GM21786 (cell line): Measurements from ENCODE around the gene UBE2C.
"Not testable (repeated sequence)": the region's sequence is repeated elsewhere in the genome, so short reads cannot be mapped to it uniquely, and the experiment has no call there.

ENCODE experiments used
- ATAC-seq: cut with Tn5 transposase; IDR thresholded peaks from one replicate; pipeline ENCODE4 v1.9.1; 2021; ENCODE audit not compliant: unreplicated experiment

Gene UBE2C

DNA sequence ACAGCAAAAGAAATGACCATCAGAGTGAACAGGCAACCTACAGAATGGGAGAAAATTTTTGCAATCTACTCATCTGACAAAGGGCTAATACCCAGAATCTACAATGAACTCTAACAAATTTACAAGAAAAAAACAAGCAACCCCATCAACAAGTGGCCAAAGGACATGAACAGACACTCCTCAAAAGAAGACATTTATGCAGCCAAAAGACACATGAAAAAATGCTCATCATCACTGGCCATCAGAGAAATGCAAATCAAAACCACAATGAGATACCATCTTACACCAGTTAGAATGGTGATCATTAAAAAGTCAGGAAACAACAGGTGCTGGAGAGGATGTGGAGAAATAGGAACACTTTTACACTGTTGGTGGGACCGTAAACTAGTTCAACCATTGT, 14.9 kb upstream of the UBE2C start:
- ATAC-seq: not testable (repeated sequence)

DNA sequence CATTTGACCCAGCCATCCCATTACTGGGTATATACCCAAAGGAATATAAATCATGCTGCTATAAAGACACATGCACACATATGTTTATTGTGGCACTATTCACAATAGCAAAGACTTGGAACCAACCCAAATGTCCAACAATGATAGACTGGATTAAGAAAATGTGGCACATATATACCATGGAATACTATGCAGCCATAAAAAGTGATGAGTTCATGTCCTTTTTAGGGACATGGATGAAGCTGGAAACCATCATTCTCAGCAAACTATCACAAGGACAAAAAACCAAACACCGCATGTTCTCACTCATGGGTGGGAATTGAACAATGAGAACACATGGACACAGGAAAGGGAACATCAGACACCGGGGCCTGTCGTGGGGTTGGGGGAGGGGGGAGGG, 14.5 kb upstream of the UBE2C start:
- not testable (repeated sequence) for ATAC-seq

DNA sequence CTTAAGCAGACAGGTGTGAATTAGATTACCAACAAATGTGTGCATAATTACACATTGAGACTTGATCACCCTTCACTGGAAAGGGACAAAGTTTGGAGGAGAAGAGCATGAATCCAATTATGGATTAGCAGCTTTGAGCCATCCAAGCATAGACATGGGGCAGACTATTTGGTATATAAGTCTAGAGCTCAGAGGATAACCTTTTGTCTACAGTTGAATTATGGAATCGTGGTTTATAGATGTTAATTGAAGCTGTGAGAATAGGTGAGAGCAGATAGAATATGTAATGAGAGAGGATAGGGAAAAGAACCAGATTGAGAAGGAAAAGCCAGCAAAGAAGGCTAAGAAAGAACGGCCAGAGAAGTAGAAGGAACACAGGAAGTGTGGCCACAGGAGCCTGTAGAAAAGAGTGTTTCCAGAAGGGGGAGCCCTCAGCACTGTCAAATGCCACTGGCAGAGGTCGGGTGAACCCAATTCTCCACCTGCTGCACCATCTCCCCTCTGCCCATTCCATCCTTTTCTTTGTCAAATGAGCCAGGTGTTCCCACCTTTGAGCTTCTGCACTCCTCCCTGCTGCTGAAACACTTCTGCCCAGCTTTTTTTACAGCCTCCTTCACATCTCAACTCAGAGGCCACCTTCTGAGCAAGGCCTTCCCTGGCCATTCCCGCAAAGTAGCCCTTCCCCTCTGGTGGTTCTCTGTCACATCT, 13.4 kb upstream of the UBE2C start:
- no peak for ATAC-seq

DNA sequence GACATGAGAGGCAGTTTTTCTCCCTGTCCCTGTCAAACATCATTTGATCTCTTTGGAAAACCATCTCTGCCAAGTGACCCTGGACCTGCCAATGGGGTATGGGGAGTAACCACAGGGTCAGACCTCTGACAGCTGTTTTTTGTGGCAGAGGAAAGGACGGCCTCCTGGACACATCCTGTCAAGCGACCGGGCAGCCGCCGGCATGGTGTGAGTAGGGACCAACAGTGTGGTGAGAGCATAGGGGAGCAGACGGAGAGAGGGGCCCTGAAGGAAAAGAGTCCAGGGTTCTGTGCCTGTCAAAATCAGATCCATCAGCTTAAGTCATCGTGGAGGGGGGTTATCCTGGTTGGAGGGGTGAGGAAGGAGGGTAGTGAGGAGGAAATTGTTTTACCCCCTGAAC, 10.6 kb upstream of the UBE2C start:
- no peak for ATAC-seq

DNA sequence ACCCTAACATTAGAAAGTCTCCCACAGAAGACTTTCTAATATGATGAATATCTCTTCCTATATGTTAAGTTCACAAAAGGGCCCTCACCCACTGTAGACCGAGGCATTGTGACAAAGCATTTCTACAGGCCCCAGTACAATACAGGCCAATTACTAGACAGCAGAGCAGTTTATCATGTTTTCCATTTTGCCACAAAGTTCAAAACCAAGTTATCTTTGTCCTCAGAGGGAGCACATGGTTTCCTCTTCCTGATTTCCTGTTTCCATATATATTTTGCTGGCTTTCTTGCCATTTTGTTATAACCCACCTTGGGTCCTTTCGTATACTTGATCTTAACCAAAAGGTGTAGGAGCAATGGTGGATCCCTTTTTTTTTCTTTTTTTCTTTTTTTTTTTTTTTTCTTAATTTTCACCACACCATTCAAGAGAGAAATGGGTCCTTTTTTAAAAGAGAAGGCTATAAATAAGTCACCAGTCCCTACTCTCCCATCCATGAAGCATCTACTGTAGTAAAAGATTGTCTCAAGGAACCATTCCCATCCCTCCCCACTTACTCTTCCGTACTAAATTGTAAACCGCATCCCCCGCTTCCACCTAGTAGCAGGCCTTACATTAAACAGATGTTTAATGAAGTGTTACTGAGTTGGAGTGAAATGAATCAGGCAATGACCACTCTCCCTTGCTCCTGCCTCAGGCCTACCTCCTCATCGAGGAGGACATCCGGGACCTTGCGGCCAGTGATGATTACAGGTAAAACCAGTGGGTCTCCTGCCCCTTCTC, 2.1 kb upstream of the UBE2C start:
- ATAC-seq: no peak

DNA sequence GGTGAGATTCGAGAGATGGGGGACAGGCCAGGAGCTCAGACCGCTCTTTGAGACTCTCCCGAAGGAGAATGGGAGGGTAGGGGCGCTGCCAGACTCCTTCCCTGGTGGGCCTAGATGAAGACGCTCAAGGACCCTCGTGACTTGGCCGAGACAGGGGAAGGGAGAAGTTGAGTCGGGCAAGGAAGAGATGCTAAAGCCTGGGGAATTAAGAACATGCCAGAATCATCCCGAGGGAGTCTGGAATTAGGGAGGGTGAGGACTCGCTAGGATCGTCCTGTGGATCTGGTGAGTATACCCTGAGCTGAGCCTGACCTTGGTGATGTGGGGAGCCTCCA, 529 bp downstream of the UBE2C start:
- ATAC-seq: no peak

DNA sequence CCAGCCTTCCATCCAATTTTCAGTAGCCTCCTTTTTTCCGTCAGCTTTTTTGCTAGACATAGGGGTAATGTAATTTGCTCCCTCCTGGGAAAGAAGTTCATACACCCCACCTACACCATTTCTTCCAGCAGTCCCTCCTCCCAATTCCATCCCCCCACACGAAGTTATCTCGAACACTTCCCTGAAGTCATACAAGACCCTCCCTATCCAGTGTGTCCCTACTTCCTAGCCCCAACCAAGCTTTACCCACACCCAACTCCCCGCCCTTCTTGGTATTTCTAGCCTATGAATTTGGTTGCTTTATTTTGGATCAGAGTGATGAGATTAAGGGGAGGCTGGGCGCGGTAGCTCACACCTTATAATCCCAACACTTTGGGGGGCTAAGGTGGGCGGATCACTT, 1.0 kb downstream of the UBE2C start:
- no peak for ATAC-seq

DNA sequence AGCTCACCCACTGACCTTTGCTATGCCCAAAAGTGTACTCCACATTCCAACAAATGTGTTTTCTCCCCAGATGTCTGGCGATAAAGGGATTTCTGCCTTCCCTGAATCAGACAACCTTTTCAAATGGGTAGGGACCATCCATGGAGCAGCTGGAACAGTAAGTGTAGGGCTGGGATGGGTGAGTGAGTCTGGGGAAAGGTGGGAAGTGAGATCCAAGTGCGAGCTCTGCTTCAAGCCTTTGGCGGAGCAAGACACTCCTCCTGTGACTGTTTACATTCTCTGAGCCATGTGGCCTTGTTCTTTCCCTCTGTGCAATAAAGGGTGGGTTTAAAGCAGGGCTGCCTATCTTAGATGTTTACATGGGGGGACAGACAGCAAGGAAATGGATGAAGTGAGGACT, 1.9 kb downstream of the UBE2C start:
- no peak for ATAC-seq

DNA sequence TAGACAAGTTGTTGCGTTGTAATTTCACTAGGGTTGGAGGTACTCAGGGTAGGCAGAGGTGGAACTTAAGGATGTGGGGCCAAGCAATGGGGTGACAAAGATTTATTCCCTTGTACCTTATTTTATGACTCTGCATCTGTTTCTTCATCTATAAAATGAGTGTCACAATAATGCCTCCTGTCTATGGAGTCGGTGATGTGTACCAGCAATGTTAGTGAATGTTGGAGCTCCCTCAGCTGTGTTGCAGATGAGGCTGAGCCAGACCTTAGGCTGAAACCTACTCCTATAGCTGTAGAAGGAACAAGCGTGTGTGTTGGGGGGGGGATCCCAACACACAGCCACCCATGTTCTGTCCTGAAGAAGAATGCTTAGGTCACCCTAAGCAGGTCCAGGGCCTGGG, 4.5 kb downstream of the UBE2C start:
- ATAC-seq: no peak

DNA sequence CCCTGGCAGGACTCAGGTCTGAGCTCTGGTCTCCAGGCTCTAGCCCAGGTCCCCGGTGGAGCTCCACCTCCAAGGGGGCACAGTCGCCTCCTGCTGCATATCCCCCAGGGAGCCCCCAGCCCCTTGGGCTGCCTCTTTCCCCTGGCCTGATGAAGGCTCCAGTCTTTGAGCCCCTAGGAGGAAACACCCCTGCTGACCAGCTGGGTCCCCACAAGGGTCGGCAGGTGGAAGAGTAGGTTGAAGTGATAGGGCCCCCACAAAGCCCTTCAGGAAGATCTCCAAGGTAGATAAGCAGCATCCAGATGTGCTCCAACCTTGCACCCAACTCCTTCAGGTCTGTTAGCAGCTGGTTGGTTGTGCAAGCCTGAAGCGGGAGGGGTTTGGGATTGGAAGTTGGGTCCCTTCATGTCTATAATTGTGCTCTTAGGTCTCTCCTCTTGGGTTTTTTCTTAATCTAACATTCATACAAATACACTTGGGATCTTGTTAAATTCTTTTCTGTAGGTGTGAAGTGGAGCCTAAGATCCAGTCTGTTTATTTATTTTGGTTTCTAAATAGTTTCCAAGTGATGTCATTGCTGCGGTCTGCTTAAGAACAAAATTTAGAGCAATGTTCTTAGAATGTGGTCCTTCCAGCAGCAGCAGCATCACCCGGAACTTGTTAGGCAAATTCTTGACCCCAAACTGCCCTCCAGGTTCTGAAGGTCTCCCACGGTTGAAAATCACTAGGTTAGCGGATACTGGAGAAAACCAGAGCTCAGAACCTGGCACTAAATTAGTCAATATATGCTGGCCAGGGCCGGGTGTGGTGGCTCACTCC, 5.1 kb downstream of the UBE2C start:
- ATAC-seq: no peak

DNA sequence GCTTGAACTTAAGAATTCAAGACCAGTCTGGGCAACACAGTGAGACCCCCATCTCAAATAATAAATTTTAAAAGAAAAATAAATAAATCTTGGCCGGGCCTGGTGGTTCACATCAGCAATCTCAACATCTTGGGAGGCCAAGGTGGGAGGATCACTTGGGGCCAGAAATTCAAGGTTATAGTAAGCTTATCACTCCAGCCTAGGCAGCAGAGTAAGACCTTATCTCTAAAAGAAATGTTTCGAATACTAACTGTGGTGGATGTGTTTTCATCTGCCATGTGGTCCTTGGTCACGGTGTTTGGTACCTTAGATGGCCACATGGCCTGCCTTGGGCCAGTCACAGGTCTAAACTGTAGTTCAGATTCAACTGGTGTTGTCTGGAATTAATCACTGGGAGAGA, 5.8 kb downstream of the UBE2C start:
- ATAC-seq: no peak

DNA sequence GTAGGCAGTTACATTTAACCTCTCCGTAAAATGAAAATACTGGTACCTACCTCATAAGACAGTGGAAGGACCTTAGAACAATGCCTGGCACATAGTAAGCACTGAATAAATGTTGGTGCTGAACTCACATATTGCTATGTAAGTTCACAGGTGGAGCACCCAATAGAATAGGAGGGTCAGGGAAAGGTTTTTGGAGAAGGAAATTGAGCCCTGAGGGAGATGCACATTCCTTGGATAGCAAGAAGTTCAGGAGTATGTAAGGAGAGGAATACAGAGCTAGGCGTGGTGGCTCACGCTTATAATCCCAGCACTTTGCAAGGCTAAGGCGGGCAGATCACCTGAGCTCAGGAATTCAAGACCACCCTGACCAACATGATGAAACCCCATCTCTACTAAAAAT, 7.0 kb downstream of the UBE2C start:
- no peak for ATAC-seq

DNA sequence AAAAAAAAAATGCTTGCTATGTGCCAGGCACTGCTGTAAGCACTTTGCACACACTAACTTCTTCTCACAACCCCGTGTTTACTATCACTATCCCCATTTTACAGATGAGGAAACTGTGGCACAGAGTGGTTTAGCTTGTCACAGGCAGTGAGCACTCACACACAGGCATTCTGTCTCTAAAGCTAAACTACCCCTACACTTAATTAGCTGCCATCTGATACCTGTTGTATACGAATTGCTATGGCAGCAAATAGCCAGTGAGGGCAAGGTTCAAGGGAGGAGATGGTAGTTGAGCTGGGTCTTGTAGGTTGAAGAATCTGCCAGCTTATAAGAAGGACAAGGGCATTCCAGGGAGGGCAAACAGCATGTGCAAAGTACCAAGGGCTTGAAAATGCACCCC, 9.5 kb downstream of the UBE2C start:
- ATAC-seq: no peak

DNA sequence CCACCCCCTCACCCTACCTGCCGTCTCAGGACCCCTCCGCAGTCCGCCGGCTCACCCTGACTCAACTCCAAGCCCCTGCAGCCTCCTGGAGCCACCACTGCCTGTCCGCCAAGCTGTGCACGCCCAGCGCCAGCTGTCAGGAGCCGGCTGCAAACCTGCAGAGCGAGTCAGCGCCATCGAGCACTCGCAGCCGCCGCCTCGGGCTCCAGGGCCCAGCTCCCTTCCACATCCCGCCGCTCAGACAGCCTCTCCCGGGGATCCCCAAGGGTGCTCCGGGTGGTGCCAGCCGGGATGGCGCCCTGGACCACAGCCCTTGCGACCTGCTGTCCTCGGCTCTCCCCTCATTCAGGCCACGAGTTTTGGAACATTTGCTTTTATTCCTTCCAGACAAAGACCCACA, 10.4 kb downstream of the UBE2C start:
- no peak for ATAC-seq

DNA sequence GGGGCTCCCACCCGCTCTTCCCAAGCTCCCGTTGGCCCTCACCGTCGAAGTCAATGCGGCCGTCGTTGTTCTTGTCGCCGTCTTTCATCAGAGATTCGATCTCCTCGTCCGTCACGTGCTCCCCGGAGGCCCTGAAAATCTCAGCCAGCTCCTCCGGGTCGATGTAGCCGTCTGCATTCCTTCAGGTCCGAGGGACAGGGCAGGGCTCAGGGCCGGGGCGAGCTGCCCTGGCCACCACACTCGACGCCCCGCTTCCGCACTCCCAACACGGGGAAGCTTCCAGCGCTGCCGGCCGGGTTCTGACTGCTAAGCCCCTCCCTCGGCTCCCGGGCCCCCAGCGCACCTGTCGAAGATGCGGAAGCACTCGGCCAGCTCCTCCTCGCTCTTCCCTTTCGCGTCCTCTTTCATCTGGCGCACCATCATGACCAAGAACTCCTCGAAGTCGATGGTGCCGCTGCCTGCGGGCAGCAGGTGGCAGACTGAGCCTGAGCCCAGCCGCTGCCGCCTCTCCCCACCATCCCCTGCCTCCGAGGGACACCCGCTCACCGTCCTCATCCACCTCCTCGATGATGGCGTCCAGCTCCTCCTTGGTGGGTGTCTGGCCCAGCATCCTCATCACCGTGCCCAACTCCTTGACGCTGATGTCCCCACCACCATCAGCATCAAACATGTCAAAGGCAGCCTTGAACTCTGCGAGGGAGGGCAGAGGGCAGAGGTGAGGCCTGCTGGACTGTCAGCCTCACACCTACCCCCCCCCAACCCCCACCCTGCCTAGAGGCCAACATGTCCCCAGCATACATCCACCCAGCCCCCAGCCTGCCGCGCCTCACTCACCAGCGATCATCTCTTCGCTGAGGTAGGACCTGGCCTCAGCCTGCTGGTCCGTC, 11.7 kb downstream of the UBE2C start:
- ATAC-seq: no peak

DNA sequence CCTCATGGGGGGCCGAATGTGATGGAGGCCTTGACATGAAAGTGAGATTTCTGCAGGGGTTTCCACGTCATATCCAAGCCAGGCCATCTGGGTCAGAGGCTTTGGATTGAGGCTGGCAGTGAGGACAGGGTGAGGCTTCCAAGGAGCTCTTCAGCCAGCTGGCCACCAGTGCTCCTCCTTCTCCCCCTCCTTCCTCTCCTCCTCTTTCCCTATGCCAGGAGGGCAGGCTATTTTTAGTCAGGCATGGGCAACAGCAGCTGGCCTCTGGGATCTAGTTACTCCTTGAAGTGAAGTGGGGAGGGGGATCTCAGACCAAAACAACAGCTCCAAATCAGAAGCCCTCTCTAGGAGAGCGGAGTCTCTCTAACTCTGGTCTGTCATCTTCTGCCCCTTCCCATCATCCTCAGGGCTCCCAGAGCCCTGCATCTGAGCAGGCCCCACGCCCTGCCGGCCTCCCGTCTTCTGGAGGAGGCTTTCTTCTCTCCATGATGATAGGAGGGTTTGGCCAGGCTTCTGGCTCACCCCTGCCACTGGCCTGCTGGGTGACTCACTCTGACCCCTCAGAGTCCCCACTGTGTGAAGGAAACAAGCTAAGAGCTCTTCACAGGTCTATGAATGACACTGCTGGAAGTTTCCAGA, 14.1 kb downstream of the UBE2C start:
- no peak for ATAC-seq

DNA sequence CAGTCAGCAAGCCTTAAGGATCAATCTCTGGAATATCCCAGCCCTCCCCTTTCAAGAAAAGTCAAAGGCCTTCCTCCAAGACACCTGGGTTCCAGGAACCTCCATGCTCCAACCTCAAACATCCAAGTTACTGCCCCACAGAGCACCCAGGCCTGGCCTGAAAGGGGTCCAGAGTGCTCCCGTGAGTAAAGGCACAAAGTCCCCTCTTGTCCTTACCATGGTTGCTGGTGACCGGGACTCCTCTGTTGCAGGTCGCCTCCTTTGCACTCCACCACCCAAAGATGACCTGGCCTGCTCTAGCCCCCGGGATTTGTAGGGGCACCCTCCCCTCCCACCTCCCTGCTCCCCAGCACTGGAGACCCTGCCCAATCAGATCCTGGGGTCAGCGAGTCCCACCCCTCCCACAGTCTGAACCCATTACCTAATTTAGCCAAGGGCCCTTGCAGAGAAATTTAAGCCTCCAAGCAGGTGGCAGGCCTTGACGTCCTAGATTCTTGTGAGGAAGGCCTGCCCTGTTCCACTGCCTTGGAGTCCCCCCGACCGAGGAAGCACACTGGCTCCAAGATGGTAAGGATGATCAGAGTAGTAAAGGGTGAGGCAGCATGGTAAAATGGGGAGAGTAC, 14.7 kb downstream of the UBE2C start, which contains the start of gene TNNC2:
Gene TNNC2, minus strand, starts transcription at position 283 of the 623 bp plus-strand sequence. Its CDS starts 64 bp downstream, at position 219.
- ATAC-seq: no peak

DNA sequence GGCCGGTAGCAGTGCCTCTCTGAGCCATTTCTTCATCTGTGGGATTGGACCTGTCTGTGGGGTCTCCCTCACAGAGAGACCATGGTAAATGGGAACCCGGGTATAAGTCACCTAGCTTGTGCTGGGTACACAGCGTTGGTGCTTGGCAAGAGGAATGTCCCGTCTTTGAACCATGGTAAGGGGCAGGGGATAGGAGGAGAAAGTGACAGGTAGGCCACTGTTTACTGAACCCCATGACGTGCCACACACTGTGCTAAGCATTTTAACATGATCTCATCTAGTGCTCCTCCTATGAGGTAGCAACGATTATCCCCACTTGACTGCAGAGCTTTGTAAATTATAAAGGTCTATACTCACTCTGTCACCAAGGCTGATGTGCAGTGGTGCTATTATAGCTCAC, 15.3 kb downstream of the UBE2C start:
- ATAC-seq: no peak

DNA sequence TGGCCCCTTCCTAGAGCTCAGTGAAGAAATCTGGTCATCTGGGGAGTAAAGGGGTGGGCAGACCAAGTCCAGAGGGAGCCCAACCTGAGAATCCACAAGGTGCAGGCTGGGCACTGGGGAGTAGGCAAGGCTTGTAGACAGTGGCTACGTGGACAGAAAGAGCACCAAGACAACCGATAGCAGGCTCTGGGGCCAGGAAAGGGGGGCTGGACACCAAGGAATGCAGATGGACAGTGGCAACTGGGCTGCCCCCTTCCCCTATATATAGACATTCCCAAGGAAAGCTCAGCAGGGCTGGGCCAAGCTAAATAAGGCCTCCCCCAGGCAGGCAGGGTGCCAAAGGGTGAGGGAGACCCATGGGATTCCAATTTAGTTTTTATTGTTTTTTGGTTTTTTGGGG, 16.1 kb downstream of the UBE2C start:
- ATAC-seq: no peak

DNA sequence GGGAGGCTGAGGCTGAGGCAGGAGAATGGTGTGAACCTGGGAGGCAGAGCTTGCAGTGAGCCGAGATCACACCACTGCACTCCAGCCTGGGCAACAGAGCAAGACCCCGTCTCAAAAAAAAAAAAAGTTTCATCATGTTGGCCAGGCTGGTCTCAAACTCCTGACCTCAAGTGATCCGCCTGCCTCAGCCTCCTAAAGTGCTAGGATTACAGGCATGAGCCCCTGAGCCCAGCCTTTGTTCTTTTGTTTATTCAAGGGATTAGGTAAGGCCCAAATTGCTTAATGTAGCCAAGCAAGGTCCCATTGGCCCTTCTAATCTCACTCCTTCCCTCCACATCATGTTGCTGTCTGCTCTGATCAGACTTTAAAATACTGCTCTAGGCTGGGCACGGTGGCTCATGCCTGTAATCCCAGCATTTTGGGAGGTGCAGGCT, 17.2 kb downstream of the UBE2C start:
- not testable (repeated sequence) for ATAC-seq
